Neural crest cell (in vitro differentiated cells): ENCODE data around the gene PRR29. TPM values are rescaled to one million over a fixed set of nuclear protein-coding genes. Genes with fewer than 3 reads are reported as not detected.
A peak's percentile ranks its signal among the peaks of the same experiment; 100 is the strongest.

Experiments
- DNase-seq: peaks from one replicate; pipeline ENCODE4 v3.0.0; 2021; ENCODE audit warnings: low read depth, mixed read lengths, low spot score
- H3K27ac Mint-ChIP-seq: one replicate; pipeline ENCODE4 v1.8.0; 2021; ENCODE audit warnings: mild to moderate bottlenecking, mixed read lengths; ENCODE audit not compliant: unreplicated experiment
- H3K27me3 Mint-ChIP-seq: 2 replicates; pipeline ENCODE4 v1.8.0; 2021; ENCODE audit warnings: low read depth, mild to moderate bottlenecking, mixed read lengths
- H3K36me3 Mint-ChIP-seq: 2 replicates; pipeline ENCODE4 v1.8.0; 2021; ENCODE audit warnings: low read depth, mild to moderate bottlenecking, mixed read lengths
- H3K4me1 Mint-ChIP-seq: 2 replicates; pipeline ENCODE4 v1.8.0; 2021; ENCODE audit warnings: mixed read lengths
- H3K4me3 Mint-ChIP-seq: one replicate; pipeline ENCODE4 v1.8.0; 2021; ENCODE audit warnings: mild to moderate bottlenecking, mixed read lengths
- H3K9me3 Mint-ChIP-seq: 2 replicates; pipeline ENCODE4 v1.8.0; 2021; ENCODE audit warnings: mixed read lengths
- total RNA-seq: library from RNA; stranded (reverse); gene quantifications from 2 replicates; pipeline ENCODE4 v1.2.1, GENCODE V29; 2021
- TF ChIP-seq, protein P1 (sequence below): fragments of 200-600 bp; sonication (generic); conservative IDR thresholded peaks from 2 replicates; pipeline ENCODE4 v1.5.0; 2021; ENCODE audit warnings: antibody characterized with exemption, mild to moderate bottlenecking

PRR29 gene
- total RNA-seq, 1 donor from 2014 or later, result 0.82 TPM

DNA sequence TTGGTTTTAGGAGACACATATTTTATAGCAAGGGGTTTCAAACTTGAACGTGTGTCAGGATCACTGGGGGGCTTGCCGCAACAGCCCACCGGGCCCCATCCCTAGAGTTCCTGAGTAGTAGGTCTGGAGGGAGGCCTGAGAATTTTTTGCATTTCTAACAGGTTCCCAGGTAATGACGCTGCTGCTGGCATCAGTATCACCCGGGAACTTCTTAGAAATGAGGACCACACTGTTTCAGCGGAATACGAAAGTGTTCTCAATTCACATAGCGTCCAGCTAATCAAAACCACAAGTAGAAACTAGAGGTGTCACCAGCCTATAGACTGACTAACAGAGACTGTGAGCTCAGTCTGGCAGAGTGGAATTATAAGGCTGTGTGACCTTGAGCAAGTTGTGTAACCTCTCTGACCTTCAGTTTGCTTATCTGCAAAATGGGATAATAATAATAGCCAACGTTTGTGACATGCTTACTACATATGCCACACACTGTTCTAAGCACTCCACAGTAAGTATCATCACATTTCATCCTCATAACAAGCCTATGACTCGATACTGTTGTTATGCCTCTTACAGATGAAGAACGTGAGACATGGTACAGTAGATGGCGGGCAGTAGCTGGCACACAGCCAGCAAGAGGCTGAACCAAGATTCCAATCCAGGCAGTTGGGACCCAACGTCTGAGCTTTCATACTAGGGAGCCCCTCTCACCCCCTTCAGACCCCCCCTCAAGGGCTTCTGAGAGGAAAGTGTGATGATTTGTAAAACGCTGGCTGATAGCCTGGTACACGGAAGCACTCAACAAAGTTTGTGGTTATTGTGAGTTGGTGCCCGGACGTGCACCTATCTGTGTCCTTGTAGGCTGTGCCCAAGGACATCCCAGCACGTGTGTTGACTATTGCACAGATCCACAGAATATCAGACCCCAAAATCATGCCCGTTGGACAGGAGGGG is 26.9 kb downstream of the PRR29 start:
- H3K36me3 Mint-ChIP-seq, result no peaks in the 10 kb centered on the region
- H3K27me3 Mint-ChIP-seq, result peaks cover 8% of the 10 kb centered on the region
- H3K4me1 Mint-ChIP-seq, result peaks cover 5% of the 10 kb centered on the region
- TF ChIP-seq, protein P1, sequence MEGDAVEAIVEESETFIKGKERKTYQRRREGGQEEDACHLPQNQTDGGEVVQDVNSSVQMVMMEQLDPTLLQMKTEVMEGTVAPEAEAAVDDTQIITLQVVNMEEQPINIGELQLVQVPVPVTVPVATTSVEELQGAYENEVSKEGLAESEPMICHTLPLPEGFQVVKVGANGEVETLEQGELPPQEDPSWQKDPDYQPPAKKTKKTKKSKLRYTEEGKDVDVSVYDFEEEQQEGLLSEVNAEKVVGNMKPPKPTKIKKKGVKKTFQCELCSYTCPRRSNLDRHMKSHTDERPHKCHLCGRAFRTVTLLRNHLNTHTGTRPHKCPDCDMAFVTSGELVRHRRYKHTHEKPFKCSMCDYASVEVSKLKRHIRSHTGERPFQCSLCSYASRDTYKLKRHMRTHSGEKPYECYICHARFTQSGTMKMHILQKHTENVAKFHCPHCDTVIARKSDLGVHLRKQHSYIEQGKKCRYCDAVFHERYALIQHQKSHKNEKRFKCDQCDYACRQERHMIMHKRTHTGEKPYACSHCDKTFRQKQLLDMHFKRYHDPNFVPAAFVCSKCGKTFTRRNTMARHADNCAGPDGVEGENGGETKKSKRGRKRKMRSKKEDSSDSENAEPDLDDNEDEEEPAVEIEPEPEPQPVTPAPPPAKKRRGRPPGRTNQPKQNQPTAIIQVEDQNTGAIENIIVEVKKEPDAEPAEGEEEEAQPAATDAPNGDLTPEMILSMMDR, result no peak
- no peak overlapping the region for H3K27ac Mint-ChIP-seq
- no peak overlapping the region for H3K4me3 Mint-ChIP-seq
- DNase-seq, result no peak
- no peaks in the 10 kb centered on the region for H3K9me3 Mint-ChIP-seq

DNA sequence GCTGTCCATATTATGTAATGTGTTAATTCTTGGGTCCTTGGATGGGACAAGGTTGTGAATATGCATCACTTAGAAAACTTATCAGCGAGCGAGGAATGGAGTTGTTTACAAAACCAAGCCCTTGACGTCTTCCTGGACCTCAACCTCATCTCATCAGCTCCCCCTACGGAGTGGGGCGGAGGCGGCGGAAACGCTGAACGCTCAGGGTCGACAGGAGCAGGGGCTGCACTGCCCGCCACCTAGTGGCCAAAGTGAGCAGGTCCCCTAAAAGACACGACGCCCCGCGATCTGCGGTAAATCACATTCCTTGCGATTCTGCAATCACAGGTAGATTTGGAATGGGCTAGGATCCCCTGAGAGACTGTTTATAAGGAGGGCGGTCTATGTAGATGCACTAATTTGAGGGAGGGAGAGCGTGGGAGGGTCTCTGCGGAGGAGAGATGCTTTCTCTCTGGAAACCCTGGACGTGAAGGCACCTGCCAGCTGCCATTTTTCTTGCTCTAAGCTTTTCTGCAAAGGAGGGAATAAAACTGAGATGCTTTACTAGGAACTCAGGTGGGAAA is 27.7 kb downstream of the PRR29 start:
- peaks cover 4% of the 10 kb centered on the region for H3K4me1 Mint-ChIP-seq
- H3K9me3 Mint-ChIP-seq, result no peaks in the 10 kb centered on the region
- TF ChIP-seq, protein P1, result peak; percentile 96
- DNase-seq, result peak; percentile 68
- no peak overlapping the region for H3K27ac Mint-ChIP-seq
- H3K27me3 Mint-ChIP-seq, result peaks cover 8% of the 10 kb centered on the region
- H3K36me3 Mint-ChIP-seq, result no peaks in the 10 kb centered on the region
- H3K4me3 Mint-ChIP-seq, result no peak overlapping the region

DNA sequence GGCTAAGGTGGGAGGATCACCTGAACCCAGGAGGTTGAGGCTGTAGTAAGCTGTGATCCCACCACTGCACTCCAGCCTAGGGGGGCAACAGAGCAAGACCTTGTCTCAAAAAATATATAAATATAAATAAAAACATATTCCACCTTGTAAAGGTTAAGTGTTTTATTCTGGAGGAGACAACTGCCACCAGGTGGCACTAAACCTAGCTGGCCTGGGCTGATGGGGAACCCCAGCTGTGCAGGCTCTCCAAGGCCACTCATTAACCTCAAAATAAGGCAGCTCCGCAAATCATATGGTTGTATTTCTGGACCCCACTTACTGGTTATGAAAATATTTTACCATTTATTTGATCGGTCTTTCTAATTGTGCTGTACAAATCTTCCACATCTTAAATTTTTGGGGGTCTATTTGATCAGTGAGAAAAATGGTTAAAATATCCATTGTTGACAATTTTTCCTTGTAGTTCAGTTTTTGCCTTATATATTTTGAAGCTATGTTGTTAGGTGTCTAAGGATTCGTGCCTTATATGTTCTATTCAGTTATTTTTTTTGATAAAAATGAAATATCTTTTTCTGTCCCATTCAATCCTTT is 30.8 kb downstream of the PRR29 start:
- TF ChIP-seq, protein P1, result peak; percentile 88
- Mint-ChIP-seq H3K4me1 (peaks cover 4% of the 10 kb centered on the region), H3K9me3 (no peaks in the 10 kb centered on the region), H3K4me3 (no peak overlapping the region), H3K27ac (no peak overlapping the region), H3K27me3 (peaks cover 8% of the 10 kb centered on the region), H3K36me3 (no peaks in the 10 kb centered on the region)
- DNase-seq, result peak; percentile 67

DNA sequence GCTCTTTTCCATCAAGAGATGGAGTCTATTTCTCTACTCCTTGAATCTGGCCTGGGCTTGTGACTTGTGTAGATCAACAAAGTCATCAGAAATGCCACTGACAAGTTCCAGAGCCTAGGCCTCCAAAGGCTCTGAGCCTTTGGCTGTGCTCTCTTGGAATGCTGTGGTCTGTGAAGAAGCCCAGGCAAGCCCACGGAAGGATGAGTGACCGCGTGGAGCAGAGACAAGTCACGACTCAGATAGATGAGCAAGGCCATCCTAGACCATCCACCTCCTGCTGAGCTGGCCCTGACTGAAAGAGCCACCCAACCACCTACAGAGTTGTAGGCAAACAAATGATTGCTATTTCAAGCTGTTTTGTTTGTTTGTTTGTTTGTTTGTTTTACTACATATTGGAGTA is 33.9 kb downstream of the PRR29 start:
- H3K27ac Mint-ChIP-seq, result no peak overlapping the region
- H3K36me3 Mint-ChIP-seq, result no peaks in the 10 kb centered on the region
- no peaks in the 10 kb centered on the region for H3K27me3 Mint-ChIP-seq
- TF ChIP-seq, protein P1, result no peak
- no peak overlapping the region for H3K4me3 Mint-ChIP-seq
- DNase-seq, result no peak
- H3K9me3 Mint-ChIP-seq, result no peaks in the 10 kb centered on the region
- no peaks in the 10 kb centered on the region for H3K4me1 Mint-ChIP-seq

DNA sequence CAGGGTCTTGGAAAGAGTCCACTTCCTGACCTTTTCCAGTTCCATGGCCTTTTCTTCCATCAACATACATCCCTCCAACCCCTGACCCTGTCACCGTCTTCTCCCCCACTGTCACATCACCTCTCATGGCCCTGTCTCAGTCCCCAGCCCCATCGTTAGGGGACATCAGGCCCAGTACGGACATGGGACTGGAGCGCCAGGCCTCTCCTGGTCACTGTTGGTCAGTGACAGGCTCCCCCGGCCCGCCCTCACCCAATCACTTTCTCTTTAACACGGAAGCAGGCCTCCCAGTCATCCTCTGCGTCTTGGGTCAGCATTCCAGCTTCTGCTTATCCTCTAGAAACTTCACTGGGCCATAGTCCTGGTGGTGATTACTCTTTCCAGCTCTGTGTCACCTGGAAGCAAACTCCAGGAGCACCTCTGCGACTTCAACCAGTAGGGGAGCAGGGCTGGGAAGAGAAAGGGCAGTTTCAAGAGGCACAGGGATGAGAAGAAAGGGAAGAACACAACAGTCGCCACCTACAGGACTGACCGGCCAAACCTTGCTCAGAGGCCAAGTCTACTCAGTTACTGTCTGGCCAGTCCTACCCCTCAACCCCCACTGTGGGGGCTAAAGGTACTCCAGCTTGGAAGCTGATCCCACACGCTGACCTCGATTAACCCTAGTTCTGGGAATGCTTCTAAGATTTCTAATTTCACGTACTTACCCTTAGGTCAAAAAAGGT is 38.2 kb downstream of the PRR29 start:
- TF ChIP-seq, protein P1, result no peak
- Mint-ChIP-seq H3K27ac (peak overlapping the region; percentile 67), H3K36me3 (no peaks in the 10 kb centered on the region)

More for the DNA sequence above, 38.2 kb downstream of the PRR29 start:
- no peaks in the 10 kb centered on the region for H3K9me3 Mint-ChIP-seq
- no peaks in the 10 kb centered on the region for H3K27me3 Mint-ChIP-seq
- no peaks in the 10 kb centered on the region for H3K4me1 Mint-ChIP-seq
- H3K4me3 Mint-ChIP-seq, result no peak overlapping the region
- DNase-seq, result no peak
